ENCODE data around the gene PDCD4. TPM values are rescaled to one million over a fixed set of nuclear protein-coding genes. Genes with fewer than 3 reads are reported as not detected.

PDCD4 gene
- total and polyA plus RNA-seq, 2 donors (not counting 3 experiments of a cell fraction or from before 2014, with no cell fraction given) = 14.4 to 47.9 TPM

DNA sequence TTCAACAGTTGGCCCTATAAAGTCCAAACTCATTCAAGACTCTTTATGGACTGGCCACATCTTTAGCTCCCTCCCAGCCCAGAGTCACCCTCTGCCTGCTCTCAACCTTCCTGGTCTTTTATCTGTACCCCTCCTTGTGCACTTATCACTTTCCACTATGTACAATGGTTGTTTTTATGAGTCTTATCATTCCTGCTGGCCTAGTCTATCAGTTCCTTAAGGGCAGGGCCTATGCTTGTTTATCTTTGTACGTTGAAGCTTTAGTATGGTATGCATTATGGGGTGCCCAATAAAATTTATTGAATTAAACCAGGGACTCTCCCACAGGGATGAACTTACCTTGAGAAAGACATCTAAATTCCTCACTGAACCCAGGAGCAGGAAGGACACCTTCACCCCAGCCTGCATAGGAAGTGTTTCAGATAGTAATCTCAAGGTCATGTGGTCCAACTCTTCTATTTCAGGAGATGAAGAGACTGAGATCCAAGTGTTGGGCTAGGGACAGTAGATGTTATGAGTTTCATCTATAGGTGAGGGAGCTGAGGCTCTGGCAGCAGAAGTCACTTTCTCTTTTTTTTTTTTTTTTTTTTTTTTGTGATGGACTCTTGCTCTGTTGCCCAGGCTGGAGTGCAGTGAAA lies 13.3 kb upstream of the PDCD4 start:
- H3K79me2 ChIP-seq (ENCODE audit: control insufficient read depth, insufficient read depth, low read length) = no peaks in the 10 kb centered on the region
- no peak overlapping the region for H3K27ac ChIP-seq (ENCODE audit: insufficient read depth, low read depth, low read length)
- FAIRE-seq = no peak
- no TSS peak for BruUV-seq (replicated peaks)
- peaks cover 0 to 4% of the 10 kb centered on the region in 2 experiments for H3K27me3 ChIP-seq (ENCODE audit: control insufficient read depth in 2 of 2, insufficient read depth in 2 of 2, low read length in 2 of 2)
- no peaks in the 10 kb centered on the region for H3K9me3 ChIP-seq (replicated peaks; ENCODE audit: control insufficient read depth, insufficient read depth, low read length)
- TF ChIP-seq CTCF (IDR thresholded peaks at IDR 0.05; ENCODE audit: extremely low read depth in 1 of 2, insufficient read depth in 1 of 2, low read depth in 1 of 2, low read length in 2 of 2) = no peak
- no peak for TF ChIP-seq MYC (IDR thresholded peaks at IDR 0.05; ENCODE audit: low read depth, low read length)
- TF ChIP-seq EZH2 (IDR thresholded peaks at IDR 0.05; ENCODE audit: borderline replicate concordance, low read depth, low read length, severe bottlenecking) = no peak
- TF ChIP-seq FOS (IDR thresholded peaks at IDR 0.05; ENCODE audit: borderline replicate concordance, insufficient read depth, low read length) = no peak
- no peak for TF ChIP-seq POLR2A (IDR thresholded peaks at IDR 0.05; ENCODE audit: low read depth, low read length)
- no peak for TF ChIP-seq POLR2AphosphoS5 (IDR thresholded peaks at IDR 0.05; ENCODE audit: insufficient read depth, low read depth, low read length)
- no peak for TF ChIP-seq GATA2 (IDR thresholded peaks at IDR 0.05; ENCODE audit: insufficient read depth, insufficient read length, low read depth, low read length)
- TF ChIP-seq MAX (IDR thresholded peaks at IDR 0.05; ENCODE audit: insufficient read depth, insufficient read length) = no peak
- no peak for TF ChIP-seq JUN (IDR thresholded peaks at IDR 0.05; ENCODE audit: borderline replicate concordance, insufficient read depth, insufficient read length, low read depth)
- H4K20me1 ChIP-seq (replicated peaks; ENCODE audit: control insufficient read depth, extremely low read depth, insufficient read depth, low read length) = no peaks in the 10 kb centered on the region
- H3K36me3 ChIP-seq (ENCODE audit: control insufficient read depth in 2 of 2, extremely low read depth in 1 of 2, insufficient read depth in 2 of 2, low read length in 2 of 2) = no peaks in the 10 kb centered on the region
- intact Hi-C loops (cut with micrococcal nuclease) (no loop called here), dilution Hi-C loops (cut with MboI; ENCODE audit: extremely low pct_ligation_motif_present, low sequenced_read_pairs) (no loop called here)
- no peak overlapping the region for H3K4me3 ChIP-seq (replicated peaks in 1 of 3; ENCODE audit: insufficient read depth in 1 of 3, low read depth in 1 of 3, low read length in 3 of 3)
- no peak overlapping the region for H3K4me2 ChIP-seq (ENCODE audit: insufficient read depth, low read length)
- H3K4me1 ChIP-seq (ENCODE audit: control insufficient read depth, extremely low read depth, insufficient read depth, low read length) = no peaks in the 10 kb centered on the region
- ChIA-PET POLR2A (no interaction called here), CTCF (interaction anchor here (0.9 to 1.0 kb wide), 3 partner anchors 16 to 548 kb away, joined by 3 to 4 read pairs (median 3); no protein-coding TSS in a partner anchor)
- DNase-seq (ENCODE audit: low read depth, low spot score) = no peak
- H3K9ac ChIP-seq (replicated peaks; ENCODE audit: extremely low read depth, insufficient read depth, low read length) = no peak overlapping the region
- no peak overlapping the region for H2AFZ ChIP-seq (ENCODE audit: low read depth, low read length)
- H3K9me1 ChIP-seq (replicated peaks; ENCODE audit: control insufficient read depth, extremely low read depth, insufficient read depth, low read length) = no peaks in the 10 kb centered on the region

Measured in endothelial cell of umbilical vein (primary cell).